DOHH2 (cell line): ENCODE results near the gene KRR1.
"Not testable (repeated sequence)": the region's sequence is repeated elsewhere in the genome, so short reads cannot be mapped to it uniquely, and the experiment has no call there.

Experiments
- H3F3A ChIP-seq: fragments of 200-600 bp; sonication (generic), shearing (Covaris generic); 2 replicates; pipeline ENCODE4 v1.6.0; 2016; ENCODE audit warnings: antibody characterized with exemption, mild to moderate bottlenecking; ENCODE audit not compliant: control insufficient read depth, insufficient read depth
- H3K27ac ChIP-seq: fragments of 200-600 bp; sonication (generic); 2 replicates; pipeline ENCODE4 v1.5.1; 2014; ENCODE audit warnings: low read depth, mild to moderate bottlenecking, low read length, moderate library complexity
- H3K27me3 ChIP-seq: fragments of 200-600 bp; sonication (generic); 2 replicates; pipeline ENCODE4 v1.6.1; 2014; ENCODE audit warnings: mild to moderate bottlenecking, low read length, mixed read lengths; ENCODE audit not compliant: control insufficient read depth
- H3K36me3 ChIP-seq: fragments of 200-600 bp; sonication (generic); 2 replicates; pipeline ENCODE4 v1.6.1; 2014; ENCODE audit warnings: mild to moderate bottlenecking, low read length, moderate library complexity, mixed read lengths; ENCODE audit not compliant: control insufficient read depth
- H3K4me1 ChIP-seq: fragments of 200-600 bp; sonication (generic); 2 replicates; pipeline ENCODE4 v1.6.1; 2014; ENCODE audit warnings: mild to moderate bottlenecking, low read length, mixed read lengths; ENCODE audit not compliant: control insufficient read depth
- H3K4me2 ChIP-seq: fragments of 200-600 bp; sonication (generic); 2 replicates; pipeline ENCODE4 v1.6.0; 2014; ENCODE audit warnings: mild to moderate bottlenecking, low read length, moderate library complexity
- H3K4me3 ChIP-seq: fragments of 200-600 bp; sonication (generic); 2 replicates; pipeline ENCODE4 v1.5.1; 2014; ENCODE audit warnings: mild to moderate bottlenecking, low read length, mixed read lengths
- H3K79me2 ChIP-seq: fragments of 200-600 bp; sonication (generic); 2 replicates; pipeline ENCODE4 v1.6.1; 2014; ENCODE audit warnings: mild to moderate bottlenecking, low read length, mixed read lengths; ENCODE audit not compliant: control insufficient read depth
- H3K9me2 ChIP-seq: fragments of 200-600 bp; sonication (generic); replicated peaks from 2 replicates; pipeline ENCODE4 v1.6.1; 2014; ENCODE audit warnings: mild to moderate bottlenecking, low read length, mixed read lengths; ENCODE audit not compliant: control insufficient read depth
- H3K9me3 ChIP-seq: fragments of 200-600 bp; sonication (generic); 2 replicates; pipeline ENCODE4 v1.6.1; 2014; ENCODE audit warnings: antibody characterized with exemption, low read length, mixed read lengths; ENCODE audit not compliant: control insufficient read depth, insufficient read depth
- H4K20me1 ChIP-seq: fragments of 200-600 bp; sonication (generic); 2 replicates; pipeline ENCODE4 v1.6.0; 2014; ENCODE audit warnings: low read depth, mild to moderate bottlenecking, antibody characterized with exemption, low read length, moderate library complexity; ENCODE audit not compliant: control insufficient read depth, insufficient read depth
- CTCF ChIP-seq: fragments of 200-600 bp; sonication (generic); IDR thresholded peaks from one replicate; pipeline ENCODE4 v1.5.1; 2014; ENCODE audit warnings: antibody characterized with exemption, mild to moderate bottlenecking, low read depth, low read length; ENCODE audit not compliant: poor library complexity, severe bottlenecking
- EZH2phosphoT487 ChIP-seq: fragments of 200-600 bp; sonication (generic); IDR thresholded peaks from 2 replicates; pipeline ENCODE4 v1.6.1; 2017; ENCODE audit warnings: borderline replicate concordance, mild to moderate bottlenecking, antibody characterized with exemption, low read length, moderate library complexity, mixed read lengths

The KRR1 gene

GRCh38 chr12:75443709-75444108 lies 67.7 kb downstream of the KRR1 start:
- Histone ChIP-seq H3K4me3 (no peak overlapping the region), H3K9me3 (no peaks in the 10 kb centered on the region), H3K27me3 (no peaks in the 10 kb centered on the region), H3F3A (no peaks in the 10 kb centered on the region), H3K27ac (no peak overlapping the region), H3K79me2 (no peaks in the 10 kb centered on the region), H3K4me1 (no peaks in the 10 kb centered on the region), H3K36me3 (no peaks in the 10 kb centered on the region), H3K4me2 (no peak overlapping the region), H3K9me2 (no peaks in the 10 kb centered on the region), H4K20me1 (no peaks in the 10 kb centered on the region)
- TF ChIP-seq EZH2phosphoT487: no peak
- no peak for TF ChIP-seq CTCF

GRCh38 chr12:75442454-75442853 lies 69.0 kb downstream of the KRR1 start:
- H3K9me2 ChIP-seq, H3K9me3 ChIP-seq, H3K27ac ChIP-seq, H3F3A ChIP-seq, H3K27me3 ChIP-seq, H3K79me2 ChIP-seq, H4K20me1 ChIP-seq, H3K4me1 ChIP-seq, H3K4me2 ChIP-seq, H3K4me3 ChIP-seq, H3K36me3 ChIP-seq: not testable (repeated sequence)

GRCh38 chr12:75441687-75442449 lies 69.5 kb downstream of the KRR1 start:
- not testable (repeated sequence) for H3K9me3 ChIP-seq, H3F3A ChIP-seq, H3K27ac ChIP-seq, H3K4me1 ChIP-seq, H3K36me3 ChIP-seq, H3K4me2 ChIP-seq, H4K20me1 ChIP-seq, H3K9me2 ChIP-seq, H3K79me2 ChIP-seq, H3K27me3 ChIP-seq, H3K4me3 ChIP-seq
